A549 (cell line): Measurements from ENCODE around the gene NEMF.

Experiments used
- POLR2AphosphoS2 ChIP-seq: conservative IDR thresholded peaks from 2 replicates; pipeline ENCODE4 v1.6.1; 2012; ENCODE audit warnings: low read length, improper control_type of control experiment, inconsistent platforms
- TF ChIP-seq, protein P1 (sequence below): fragments of >200 bp; sonication (Bioruptor Twin); formaldehyde crosslinking; IDR thresholded peaks from 3 replicates; pipeline ENCODE4 v1.5.1; 2016

- TF ChIP-seq POLR2AphosphoS2: no peak
- TF ChIP-seq, protein P1, sequence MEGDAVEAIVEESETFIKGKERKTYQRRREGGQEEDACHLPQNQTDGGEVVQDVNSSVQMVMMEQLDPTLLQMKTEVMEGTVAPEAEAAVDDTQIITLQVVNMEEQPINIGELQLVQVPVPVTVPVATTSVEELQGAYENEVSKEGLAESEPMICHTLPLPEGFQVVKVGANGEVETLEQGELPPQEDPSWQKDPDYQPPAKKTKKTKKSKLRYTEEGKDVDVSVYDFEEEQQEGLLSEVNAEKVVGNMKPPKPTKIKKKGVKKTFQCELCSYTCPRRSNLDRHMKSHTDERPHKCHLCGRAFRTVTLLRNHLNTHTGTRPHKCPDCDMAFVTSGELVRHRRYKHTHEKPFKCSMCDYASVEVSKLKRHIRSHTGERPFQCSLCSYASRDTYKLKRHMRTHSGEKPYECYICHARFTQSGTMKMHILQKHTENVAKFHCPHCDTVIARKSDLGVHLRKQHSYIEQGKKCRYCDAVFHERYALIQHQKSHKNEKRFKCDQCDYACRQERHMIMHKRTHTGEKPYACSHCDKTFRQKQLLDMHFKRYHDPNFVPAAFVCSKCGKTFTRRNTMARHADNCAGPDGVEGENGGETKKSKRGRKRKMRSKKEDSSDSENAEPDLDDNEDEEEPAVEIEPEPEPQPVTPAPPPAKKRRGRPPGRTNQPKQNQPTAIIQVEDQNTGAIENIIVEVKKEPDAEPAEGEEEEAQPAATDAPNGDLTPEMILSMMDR: no peak
These were observed 69.1 kb downstream of the NEMF start for GRCh38 chr14:49783394-49784014.
